HEK293 (cell line): ENCODE data around the gene ALOX5AP.

Experiments
- CTCF ChIA-PET: fragments of 350-600 bp; formaldehyde crosslinking; extraction: SDS; loops from one replicate; lab custom pipeline; 2021; ENCODE audit warnings: antibody characterized with exemption; lab: Yijun Ruan, JAX
- POLR2A ChIA-PET: fragments of 300-600 bp; formaldehyde crosslinking; extraction: SDS; loops from one replicate; lab custom pipeline; 2020; ENCODE audit warnings: antibody characterized with exemption, inconsistent platforms; lab: Yijun Ruan, JAX
- H3K27ac ChIP-seq: fragments of 200-500 bp; sonication (Bioruptor generic); 2 replicates; pipeline ENCODE4 v1.5.1; 2014; ENCODE audit warnings: low read depth, low read length, control low read depth, inconsistent platforms; ENCODE audit errors: extremely low read depth
- H3K36me3 ChIP-seq, 2 experiments: fragments of 200-500 bp in 1 of 2; sonication (Bioruptor generic) in 1 of 2; 1 replicate in 1 of 2; 2 replicates in 1 of 2; pipeline ENCODE4 v1.5.1; 2014 to 2017; ENCODE audit warnings: inconsistent platforms in 2 of 2, low read length in 2 of 2; ENCODE audit not compliant: control insufficient read depth in 2 of 2, insufficient read depth in 1 of 2
- H3K4me1 ChIP-seq: fragments of 200-500 bp; sonication (Bioruptor generic); 2 replicates; pipeline ENCODE4 v1.5.1; 2014; ENCODE audit warnings: mild to moderate bottlenecking, low read length, inconsistent platforms; ENCODE audit not compliant: control insufficient read depth, insufficient read depth
- H3K4me3 ChIP-seq: 2 replicates; pipeline ENCODE4 v1.5.1; 2011; ENCODE audit warnings: low read depth, mild to moderate bottlenecking, control low read depth, low read length, moderate library complexity
- H3K9me3 ChIP-seq: fragments of 200-500 bp; sonication (Bioruptor generic); 2 replicates; pipeline ENCODE4 v1.5.1; 2014; ENCODE audit warnings: low read depth, low read length, inconsistent platforms; ENCODE audit not compliant: control insufficient read depth, insufficient read depth
- BCL6B ChIP-seq: fragments of 450-650 bp; formaldehyde crosslinking; IDR thresholded peaks from 2 replicates; pipeline ENCODE4 v1.5.1; 2017; ENCODE audit warnings: missing biosample characterization, missing genetic modification characterization
- HOXC10 ChIP-seq: sonication (generic); formaldehyde crosslinking; IDR thresholded peaks from 2 replicates; pipeline ENCODE4 v1.8.1; 2023; ENCODE audit warnings: mild to moderate bottlenecking, missing genetic modification reagents
- KLF10 ChIP-seq: fragments of 450-650 bp; IDR thresholded peaks from 2 replicates; pipeline ENCODE4 v1.5.1; 2018; ENCODE audit warnings: missing biosample characterization, mild to moderate bottlenecking, missing genetic modification characterization
- ZBTB48 ChIP-seq: fragments of 450-650 bp; formaldehyde crosslinking; IDR thresholded peaks from 2 replicates; pipeline ENCODE4 v1.5.1; 2016; ENCODE audit warnings: missing biosample characterization, missing genetic modification characterization
- ZNF138 ChIP-seq: fragments of 450-650 bp; formaldehyde crosslinking; IDR thresholded peaks from 2 replicates; pipeline ENCODE4 v1.5.1; 2016; ENCODE audit warnings: missing biosample characterization, missing genetic modification characterization, borderline replicate concordance
- ZNF174 ChIP-seq: fragments of 450-650 bp; formaldehyde crosslinking; IDR thresholded peaks from 2 replicates; pipeline ENCODE4 v1.5.0; 2017; ENCODE audit warnings: missing biosample characterization, mild to moderate bottlenecking, missing genetic modification characterization
- ZNF19 ChIP-seq: fragments of 450-650 bp; formaldehyde crosslinking; IDR thresholded peaks from 2 replicates; pipeline ENCODE4; 2016; ENCODE audit warnings: missing biosample characterization, missing genetic modification characterization, low read depth
- ZNF214 ChIP-seq: fragments of 450-650 bp; formaldehyde crosslinking; IDR thresholded peaks from 2 replicates; pipeline ENCODE4 v1.5.1; 2017; ENCODE audit warnings: missing biosample characterization, mild to moderate bottlenecking, missing genetic modification characterization, borderline replicate concordance
- ZNF239 ChIP-seq: fragments of 450-650 bp; formaldehyde crosslinking; IDR thresholded peaks from 2 replicates; pipeline ENCODE4 v1.5.1; 2016; ENCODE audit warnings: missing biosample characterization, missing genetic modification characterization
- ZNF518A ChIP-seq: fragments of 450-650 bp; formaldehyde crosslinking; conservative IDR thresholded peaks from 2 replicates; pipeline ENCODE4 v1.5.1; 2016; ENCODE audit warnings: low read depth, missing biosample characterization, missing genetic modification characterization
- ZNF549 ChIP-seq: fragments of 450-650 bp; IDR thresholded peaks from 2 replicates; pipeline ENCODE4 v1.5.1; 2018; ENCODE audit warnings: missing biosample characterization, missing genetic modification characterization, mild to moderate bottlenecking, inconsistent platforms, moderate library complexity
- ZNF624 ChIP-seq: fragments of 450-650 bp; formaldehyde crosslinking; IDR thresholded peaks from 2 replicates; pipeline ENCODE4 v1.5.1; 2017; ENCODE audit warnings: missing biosample characterization, missing genetic modification characterization
- ZNF629 ChIP-seq: fragments of 450-650 bp; formaldehyde crosslinking; IDR thresholded peaks from 2 replicates; pipeline ENCODE4 v1.5.1; 2017; ENCODE audit warnings: missing biosample characterization, missing genetic modification characterization
- ZNF830 ChIP-seq: fragments of 450-650 bp; IDR thresholded peaks from 2 replicates; pipeline ENCODE4 v1.5.0; 2018; ENCODE audit warnings: missing biosample characterization, missing genetic modification characterization, low read depth, mild to moderate bottlenecking, moderate library complexity
- ZSCAN30 ChIP-seq: fragments of 450-650 bp; IDR thresholded peaks from 2 replicates; pipeline ENCODE4 v1.5.1; 2018; ENCODE audit warnings: missing biosample characterization, mild to moderate bottlenecking, missing genetic modification characterization, moderate library complexity
- ZXDB ChIP-seq: fragments of 450-650 bp; formaldehyde crosslinking; IDR thresholded peaks from 2 replicates; pipeline ENCODE4 v1.5.1; 2016; ENCODE audit warnings: missing biosample characterization, missing genetic modification characterization
- TF ChIP-seq, protein P1 (sequence below): fragments of 450-650 bp; formaldehyde crosslinking; IDR thresholded peaks from 2 replicates; pipeline ENCODE4; 2016; ENCODE audit warnings: missing biosample characterization, missing genetic modification characterization

ALOX5AP gene

DNA sequence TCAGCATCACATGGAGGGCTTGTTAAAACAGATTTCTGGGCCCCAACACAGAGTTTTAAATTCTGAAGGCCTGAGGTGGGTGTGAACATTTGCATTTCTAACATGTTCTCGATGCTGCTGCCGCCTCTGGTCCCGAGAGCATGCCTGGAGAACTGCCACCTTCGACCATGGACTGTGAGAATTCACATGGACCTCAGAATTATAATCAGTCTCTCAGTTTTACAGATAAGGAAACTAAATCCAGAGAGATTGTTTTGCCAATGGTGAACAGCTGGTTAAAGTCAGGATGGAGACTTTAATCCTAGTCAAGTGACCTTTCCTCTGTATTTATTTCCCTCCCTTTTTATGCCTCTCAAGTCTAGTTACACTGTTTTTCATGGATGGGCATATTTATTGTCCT, 14.7 kb downstream of the ALOX5AP start:
- no peaks in the 10 kb centered on the region for H3K4me1 ChIP-seq
- no peaks in the 10 kb centered on the region for H3K36me3 ChIP-seq
- POLR2A ChIA-PET, result no interaction called here
- no peaks in the 10 kb centered on the region for H3K9me3 ChIP-seq
- TF ChIP-seq ZNF19 (no peak), ZNF174 (tag by site-specific recombination) (no peak), ZNF629 (no peak)
- TF ChIP-seq, all 188 proteins: peak for 0
- Histone ChIP-seq H3K27ac (no peak overlapping the region), H3K4me3 (no peak overlapping the region)
- CTCF ChIA-PET, result no interaction called here

- 0 out of 2 replicates have a peak, but pooled peaks cover 2% of the 10 kb centered on the region for H3K4me1 ChIP-seq
- POLR2A ChIA-PET, result no interaction called here
- no peak for TF ChIP-seq KLF10 (tag by site-specific recombination)
- TF ChIP-seq, all 188 proteins: peak for 0
- CTCF ChIA-PET, result no interaction called here
- Histone ChIP-seq H3K36me3 (no peaks in the 10 kb centered on the region), H3K27ac (no peak overlapping the region), H3K9me3 (no peaks in the 10 kb centered on the region), H3K4me3 (no peak overlapping the region)
Observed at GRCh38 chr13:30751183-30751933, 16.0 kb downstream of the ALOX5AP start.

DNA sequence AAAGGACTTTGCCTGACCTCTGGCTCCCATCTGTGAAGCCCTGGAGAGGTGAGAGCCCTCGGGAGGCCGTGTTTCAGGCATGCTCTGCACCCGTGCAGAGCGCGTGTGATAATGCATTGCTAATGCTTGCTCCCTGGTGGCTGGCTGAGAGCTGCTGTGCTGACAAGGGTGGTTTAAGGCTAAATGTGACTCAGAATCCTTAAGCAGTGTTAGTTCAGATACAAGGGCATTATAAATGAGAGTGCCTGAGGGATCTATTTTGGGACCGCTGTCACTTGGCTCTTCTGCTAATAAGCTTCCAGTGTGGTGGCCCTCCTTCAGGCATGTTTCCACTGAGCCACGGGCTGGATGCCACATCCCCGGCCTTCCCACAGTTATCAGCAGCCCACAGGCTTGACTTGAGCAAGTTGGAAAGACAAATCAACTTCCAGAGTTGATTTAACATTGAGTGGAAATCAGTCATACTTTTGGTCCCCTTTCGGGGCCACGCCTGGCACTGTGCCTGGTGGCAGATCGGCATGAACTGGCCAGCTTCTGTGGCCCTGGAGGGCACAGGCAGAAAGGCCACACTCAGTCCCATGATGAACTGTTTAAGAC, 17.0 kb downstream of the ALOX5AP start:
- TF ChIP-seq ZSCAN30 (tag by site-specific recombination), result no peak
- TF ChIP-seq ZNF239 (tag by site-specific recombination), result no peak
- TF ChIP-seq, protein P1, sequence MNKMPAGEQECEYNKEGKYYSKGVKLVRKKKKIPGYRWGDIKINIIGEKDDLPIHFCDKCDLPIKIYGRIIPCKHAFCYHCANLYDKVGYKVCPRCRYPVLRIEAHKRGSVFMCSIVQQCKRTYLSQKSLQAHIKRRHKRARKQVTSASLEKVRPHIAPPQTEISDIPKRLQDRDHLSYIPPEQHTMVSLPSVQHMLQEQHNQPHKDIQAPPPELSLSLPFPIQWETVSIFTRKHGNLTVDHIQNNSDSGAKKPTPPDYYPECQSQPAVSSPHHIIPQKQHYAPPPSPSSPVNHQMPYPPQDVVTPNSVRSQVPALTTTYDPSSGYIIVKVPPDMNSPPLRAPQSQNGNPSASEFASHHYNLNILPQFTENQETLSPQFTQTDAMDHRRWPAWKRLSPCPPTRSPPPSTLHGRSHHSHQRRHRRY (tag by site-specific recombination), result no peak
- no peak for TF ChIP-seq ZNF138 (tag by site-specific recombination)
- TF ChIP-seq ZNF214, result no peak
- Histone ChIP-seq H3K9me3 (no peaks in the 10 kb centered on the region), H3K4me3 (no peak overlapping the region), H3K36me3 (no peaks in the 10 kb centered on the region), H3K27ac (no peak overlapping the region), H3K4me1 (0 out of 2 replicates have a peak, but pooled peaks cover 2% of the 10 kb centered on the region)
- ChIA-PET POLR2A (no interaction called here), CTCF (no interaction called here)

- CTCF ChIA-PET, result interaction anchor here (0.7 to 0.9 kb wide), 3 partner anchors 26 to 49 kb away, joined by 3 to 6 read pairs (median 3); no protein-coding TSS in a partner anchor
- Histone ChIP-seq H3K4me1 (0 out of 2 replicates have a peak, but pooled peaks cover 2% of the 10 kb centered on the region), H3K9me3 (no peaks in the 10 kb centered on the region), H3K4me3 (no peak overlapping the region), H3K27ac (no peak overlapping the region), H3K36me3 (no peaks in the 10 kb centered on the region)
- POLR2A ChIA-PET, result no interaction called here
- TF ChIP-seq ZNF518A (tag by site-specific recombination) (no peak), HOXC10 (CRISPR knock-in tag) (no peak), ZNF549 (tag by site-specific recombination) (no peak), BCL6B (tag by site-specific recombination) (no peak), ZXDB (tag by site-specific recombination) (no peak), ZBTB48 (no peak), ZNF830 (tag by site-specific recombination) (no peak), ZNF624 (no peak)
Observed at GRCh38 chr13:30753030-30753616, 17.8 kb downstream of the ALOX5AP start.
